ENCODE results near the gene TIMM22.
A peak's percentile ranks its signal among the peaks of the same experiment; 100 is the strongest.
"Not testable (repeated sequence)": the region's sequence is repeated elsewhere in the genome, so short reads cannot be mapped to it uniquely, and the experiment has no call there.

TIMM22 gene

GRCh38 chr17:1040216-1040600 lies 43.3 kb downstream of the TIMM22 start:
- DNase-seq: no peak

GRCh38 chr17:1041746-1042145 lies 44.8 kb downstream of the TIMM22 start:
- no peak for DNase-seq

- DNase-seq: no peak
Observed at GRCh38 chr17:1042486-1042885, 45.6 kb downstream of the TIMM22 start.

GRCh38 chr17:1043601-1044251 lies 46.8 kb downstream of the TIMM22 start:
- peak; percentile 34 for DNase-seq

- DNase-seq: not testable (repeated sequence)
Observed at GRCh38 chr17:1044387-1045009, 47.6 kb downstream of the TIMM22 start.

GRCh38 chr17:1045456-1045855 lies 48.5 kb downstream of the TIMM22 start:
- DNase-seq: no peak

GRCh38 chr17:1047177-1047878 lies 50.4 kb downstream of the TIMM22 start:
- no peak for DNase-seq

GRCh38 chr17:1047879-1048470 lies 51.0 kb downstream of the TIMM22 start:
- no peak for DNase-seq

- DNase-seq: not testable (repeated sequence)
Observed at GRCh38 chr17:1048516-1049115, 51.7 kb downstream of the TIMM22 start.

GRCh38 chr17:1049446-1050225 lies 52.7 kb downstream of the TIMM22 start:
- no peak for DNase-seq

GRCh38 chr17:1050246-1050995 lies 53.5 kb downstream of the TIMM22 start:
- DNase-seq: no peak

GRCh38 chr17:1050996-1051925 lies 54.3 kb downstream of the TIMM22 start:
- no peak for DNase-seq

All from NCI-H526 treated with DMSO at 0.1 percent for 48 hours (cell line).